Peyer's patch (tissue), 4 donors: ENCODE data around the gene FAM20A.

Source experiments
- CTCF ChIP-seq, 6 experiments: fragments of 450-650 bp in 4 of 6; fragments of 200-600 bp in 2 of 6; sonication (generic) in 1 of 6; IDR thresholded peaks; one replicate each; pipeline ENCODE4 v1.5.1; 2017 to 2019; ENCODE audit warnings: antibody characterized with exemption in 6 of 6, mild to moderate bottlenecking in 3 of 6, moderate library complexity in 1 of 6
- POLR2A ChIP-seq, 2 donors: fragments of 450-650 bp; IDR thresholded peaks; one replicate each; pipeline ENCODE4 v1.5.1; 2017; ENCODE audit warnings: antibody characterized with exemption in 2 of 2, mild to moderate bottlenecking in 2 of 2, moderate library complexity in 2 of 2

GRCh38 chr17:68587026-68587425 lies 14.1 kb downstream of the FAM20A start:
- no peak for TF ChIP-seq POLR2A (IDR thresholded peaks at IDR 0.05)
- TF ChIP-seq CTCF (IDR thresholded peaks at IDR 0.05) = no peak
